GM18861 (cell line): Measurements from ENCODE around the gene PPP1R2.
"Not testable (repeated sequence)": the region's sequence is repeated elsewhere in the genome, so short reads cannot be mapped to it uniquely, and the experiment has no call there.

Experiments
- ATAC-seq: cut with Tn5 transposase; IDR thresholded peaks from one replicate; pipeline ENCODE4 v1.9.1; 2021; ENCODE audit not compliant: unreplicated experiment

PPP1R2 gene

GRCh38 chr3:195542698-195543499 lies at the start of gene PPP1R2:
TSS of gene PPP1R2 (minus strand) at chr3:195543325. CDS start at chr3:195543025, 300 bp downstream.
- peak; percentile 56 for ATAC-seq

DNA sequence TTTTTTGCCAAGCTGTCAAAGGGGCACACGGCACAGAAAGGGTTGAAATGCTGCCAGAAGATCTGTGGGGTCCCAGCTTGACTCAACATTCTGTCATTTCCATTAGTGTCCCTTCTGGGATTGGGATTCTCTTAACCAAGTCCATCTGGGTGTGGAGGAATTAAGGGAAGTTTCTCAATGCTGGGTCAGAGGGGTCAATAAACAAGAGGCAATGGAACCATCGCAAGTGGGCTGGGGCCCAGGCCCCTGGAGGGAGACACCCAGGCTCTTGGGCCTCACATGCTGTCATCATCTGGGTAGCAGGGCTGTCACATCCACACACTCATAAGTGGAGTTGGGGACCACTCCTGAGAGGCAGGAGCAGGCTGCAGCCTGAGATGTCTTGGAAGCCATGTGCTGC lies 48.7 kb upstream of the PPP1R2 start:
- ATAC-seq = no peak

- no peak for ATAC-seq
These were observed 48.1 kb upstream of the PPP1R2 start for GRCh38 chr3:195591220-195591619.

- ATAC-seq = not testable (repeated sequence)
These were observed 47.3 kb upstream of the PPP1R2 start for GRCh38 chr3:195590381-195590780.

- ATAC-seq = not testable (repeated sequence)
These were observed 46.7 kb upstream of the PPP1R2 start for GRCh38 chr3:195589796-195590195.

DNA sequence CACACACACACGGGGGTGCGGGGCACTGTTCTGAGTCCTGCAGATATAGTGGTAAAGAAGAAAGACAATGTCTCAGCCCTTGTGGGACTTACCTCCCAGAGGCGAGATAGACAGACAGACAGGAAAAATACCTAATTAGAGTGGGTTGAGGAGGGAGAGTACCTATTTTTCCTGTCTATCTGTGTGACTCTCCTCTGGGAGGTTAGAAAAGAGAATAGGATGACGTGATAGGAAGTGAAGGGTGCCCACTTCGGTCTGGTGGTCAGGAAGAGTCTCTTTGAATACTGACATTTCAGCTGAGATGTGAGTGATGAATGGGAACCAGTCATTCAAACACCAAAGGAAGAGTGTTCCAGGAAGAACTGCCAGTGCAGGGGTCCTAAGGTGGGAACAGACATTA lies 44.7 kb upstream of the PPP1R2 start:
- ATAC-seq = no peak

DNA sequence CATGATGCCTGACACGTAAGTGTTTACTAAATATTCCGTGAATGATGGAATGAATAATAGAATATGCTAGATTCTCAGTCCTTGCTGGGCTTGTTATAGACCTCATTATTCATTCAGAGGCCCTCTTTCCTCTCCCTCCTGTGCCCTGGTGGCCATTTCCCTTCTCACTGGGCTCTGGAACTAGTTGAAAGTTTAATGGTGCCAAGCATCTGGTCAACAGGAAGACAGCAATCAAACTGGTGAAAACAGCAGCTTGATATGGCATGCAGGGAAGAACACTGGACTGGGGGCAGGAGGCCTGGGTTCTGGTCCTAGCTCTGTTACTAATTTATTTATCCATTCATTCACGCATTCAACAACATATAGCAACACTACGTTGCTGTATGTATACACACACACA lies 44.3 kb upstream of the PPP1R2 start:
- no peak for ATAC-seq

- no peak for ATAC-seq
These were observed 41.4 kb upstream of the PPP1R2 start for GRCh38 chr3:195584543-195584870.

GRCh38 chr3:195583831-195584542 lies 40.9 kb upstream of the PPP1R2 start, which contains the start of gene APOD:
TSS of gene APOD (minus strand) at chr3:195583940. CDS start at chr3:195579461, 4,479 bp downstream.
- ATAC-seq = no peak

DNA sequence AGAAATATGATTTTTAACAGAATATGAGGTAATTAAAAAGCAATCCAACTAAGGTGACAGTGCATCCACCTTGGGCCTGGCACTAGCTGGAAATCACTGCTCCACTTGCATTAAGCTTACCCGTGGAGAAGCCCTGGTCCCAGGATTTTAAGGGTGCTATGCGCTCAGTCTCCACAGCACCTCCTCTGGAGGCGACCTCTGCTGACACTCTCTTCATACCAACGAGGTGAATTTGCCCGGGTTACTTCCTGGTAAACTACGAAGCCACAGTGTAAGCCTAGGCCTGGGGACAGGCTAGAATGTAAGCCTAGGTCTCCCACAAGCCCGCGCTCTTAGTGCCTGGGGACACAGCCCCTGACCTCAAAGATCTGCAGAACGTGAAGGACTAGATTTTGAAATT lies 39.8 kb upstream of the PPP1R2 start:
- no peak for ATAC-seq

- ATAC-seq = no peak
These were observed 37.8 kb upstream of the PPP1R2 start for GRCh38 chr3:195580744-195581443.

GRCh38 chr3:195579281-195579680 lies 36.2 kb upstream of the PPP1R2 start:
- no peak for ATAC-seq

GRCh38 chr3:195578565-195578964 lies 35.4 kb upstream of the PPP1R2 start:
- no peak for ATAC-seq

- ATAC-seq = no peak
These were observed 34.6 kb upstream of the PPP1R2 start for GRCh38 chr3:195577645-195578177.

DNA sequence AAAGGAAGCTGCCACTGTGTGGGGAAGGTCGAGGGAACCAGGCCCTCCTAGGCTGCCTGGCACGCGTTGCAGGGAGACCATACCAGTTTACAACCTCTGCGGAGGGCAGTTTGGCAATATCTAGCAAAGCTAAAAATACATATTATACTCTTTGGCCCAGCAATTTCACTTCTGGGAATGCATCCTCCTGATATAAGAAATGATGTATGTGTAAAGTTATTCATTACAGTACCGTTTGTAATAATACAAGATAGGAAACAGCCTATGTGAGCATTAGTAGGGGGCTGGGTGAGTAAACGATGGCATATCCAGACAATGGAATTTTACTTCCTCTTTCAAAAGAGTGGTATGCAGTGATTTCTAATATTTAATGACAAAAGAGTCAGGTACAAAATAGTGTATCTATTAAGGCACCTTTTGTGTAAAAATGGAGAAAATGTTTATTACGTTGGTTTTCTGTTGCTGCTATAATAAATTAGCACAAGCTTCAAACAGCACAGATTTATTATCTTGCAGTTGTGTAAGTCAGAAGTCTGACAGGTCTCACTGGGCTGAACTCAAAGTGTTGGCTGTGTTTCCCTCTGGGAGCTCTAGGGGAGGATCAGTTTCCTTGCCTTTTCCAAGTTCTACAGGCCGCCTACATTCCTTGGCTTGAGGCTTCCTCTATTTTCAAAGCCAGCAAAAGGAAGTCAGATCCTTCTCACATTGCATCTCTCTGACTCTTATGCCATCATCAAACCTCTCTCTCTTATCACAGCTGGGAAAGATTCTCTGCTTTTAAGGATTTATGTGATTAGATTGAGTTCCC lies 31.6 kb upstream of the PPP1R2 start:
- ATAC-seq = no peak

GRCh38 chr3:195573611-195574496 lies 30.7 kb upstream of the PPP1R2 start:
- no peak for ATAC-seq

GRCh38 chr3:195571361-195571760 lies 28.2 kb upstream of the PPP1R2 start:
- ATAC-seq = no peak

GRCh38 chr3:195570912-195571311 lies 27.8 kb upstream of the PPP1R2 start:
- ATAC-seq = no peak

DNA sequence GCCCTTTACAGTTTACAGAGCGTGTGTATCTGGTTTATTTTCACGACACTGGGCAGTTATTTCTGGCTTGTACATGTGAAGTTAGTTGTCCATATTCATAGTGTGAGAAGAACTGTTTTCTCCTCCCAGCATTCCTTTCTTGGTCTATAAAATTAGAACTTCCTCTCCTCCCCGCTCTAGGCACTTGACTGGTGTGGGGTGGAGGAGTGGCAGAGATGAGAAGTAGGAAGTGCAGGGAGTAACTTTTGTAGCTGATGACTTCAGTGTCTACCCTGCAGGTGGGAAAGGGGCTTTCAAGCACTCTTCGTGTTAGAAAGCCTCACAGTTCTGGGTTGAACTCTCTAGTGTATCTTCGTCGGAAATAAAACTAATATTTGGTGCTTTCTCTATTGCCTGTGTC lies 27.2 kb upstream of the PPP1R2 start:
- no peak for ATAC-seq

DNA sequence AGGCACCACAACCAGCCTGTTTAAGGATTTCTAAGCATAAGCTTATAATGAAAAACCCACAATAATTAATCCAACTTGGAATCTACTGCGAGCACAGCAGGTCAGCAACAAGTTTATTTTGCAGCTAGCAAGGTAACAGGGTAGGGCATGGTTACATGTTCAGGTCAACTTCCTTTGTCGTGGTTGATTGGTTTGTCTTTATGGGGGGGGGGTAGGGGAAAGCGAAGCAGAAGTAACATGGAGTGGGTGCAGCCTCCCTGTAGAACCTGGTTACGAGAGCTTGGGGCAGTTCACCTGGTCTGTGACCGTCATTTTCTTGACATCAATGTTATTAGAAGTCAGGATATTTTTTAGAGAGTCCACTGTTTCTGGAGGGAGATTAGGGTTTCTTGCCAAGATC lies 25.5 kb upstream of the PPP1R2 start:
- no peak for ATAC-seq
